Ureter (tissue), 1 donor: ENCODE measurements around the gene HNF1A. TPM values are rescaled to one million over a fixed set of nuclear protein-coding genes. Genes with fewer than 3 reads are reported as not detected.
"Not testable (repeated sequence)": the region's sequence is repeated elsewhere in the genome, so short reads cannot be mapped to it uniquely, and the experiment has no call there.

Experiments
- DNase-seq: peaks from one replicate; pipeline ENCODE4 v3.0.0-alpha.2; 2020; ENCODE audit warnings: low spot score
- total RNA-seq: library from RNA; stranded (reverse); gene quantifications from one replicate; pipeline ENCODE4 v1.2.4, GENCODE V29; 2023
- donor health status: DM: yes; HTN: yes; CAD: no.

HNF1A gene
- total RNA-seq, 1 donor from 2014 or later = not detected

GRCh38 chr12:121011820-121012219, 33.5 kb downstream of the HNF1A start:
- no peak for DNase-seq

GRCh38 chr12:121013715-121014114, 35.4 kb downstream of the HNF1A start:
- DNase-seq = no peak

DNA sequence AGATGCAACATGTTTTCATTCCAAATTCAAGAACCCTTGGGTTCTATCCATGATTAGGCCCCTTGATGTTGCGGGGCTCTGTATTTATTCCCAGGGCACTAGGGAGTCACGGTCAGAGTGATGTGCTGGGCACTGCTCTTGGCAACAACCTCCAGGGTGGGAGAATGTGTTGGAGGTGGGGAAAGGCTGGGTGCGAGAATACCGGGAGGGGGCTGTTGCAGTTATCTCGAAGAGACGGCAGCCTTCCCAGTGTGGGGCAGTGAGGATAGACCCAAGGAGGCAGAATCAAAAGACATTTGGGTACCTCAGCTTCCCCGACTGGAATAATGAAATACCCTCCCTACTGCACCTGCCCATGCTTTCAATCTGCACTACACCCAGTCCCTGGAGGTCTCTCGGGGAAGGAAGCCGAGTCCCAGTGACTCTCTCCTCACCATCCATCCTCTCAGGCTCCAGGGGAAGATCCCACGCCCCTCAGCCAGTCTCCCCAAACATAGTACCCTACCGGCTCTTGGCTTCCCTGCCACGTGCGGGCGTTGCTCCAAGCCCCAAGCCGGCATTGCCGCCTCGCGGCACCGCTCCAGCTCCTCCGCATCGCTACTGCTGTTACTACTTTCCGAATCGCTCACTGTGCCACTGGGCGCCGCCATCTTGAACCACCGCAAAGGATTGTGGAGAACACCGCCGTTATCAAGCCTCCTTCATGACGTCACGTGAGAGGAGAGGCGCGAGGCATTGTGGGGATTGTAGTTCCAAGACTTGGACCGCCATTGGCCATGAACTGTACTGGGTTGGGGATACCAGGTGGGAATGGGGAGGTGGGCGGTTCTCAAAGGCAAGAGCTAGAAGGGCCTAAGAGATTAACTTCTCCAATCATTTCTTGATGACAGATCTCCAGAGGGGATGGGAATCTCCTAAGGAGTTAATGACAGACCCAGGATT, 37.8 kb downstream of the HNF1A start, which contains the start of gene C12orf43:
TSS of gene C12orf43 (minus strand) at position 663 of the 942 bp plus-strand sequence. CDS start at position 650, 13 bp downstream.
- DNase-seq = peak; percentile 94

- DNase-seq = no peak
Observed at GRCh38 chr12:121017966-121018491, 39.7 kb downstream of the HNF1A start.

DNA sequence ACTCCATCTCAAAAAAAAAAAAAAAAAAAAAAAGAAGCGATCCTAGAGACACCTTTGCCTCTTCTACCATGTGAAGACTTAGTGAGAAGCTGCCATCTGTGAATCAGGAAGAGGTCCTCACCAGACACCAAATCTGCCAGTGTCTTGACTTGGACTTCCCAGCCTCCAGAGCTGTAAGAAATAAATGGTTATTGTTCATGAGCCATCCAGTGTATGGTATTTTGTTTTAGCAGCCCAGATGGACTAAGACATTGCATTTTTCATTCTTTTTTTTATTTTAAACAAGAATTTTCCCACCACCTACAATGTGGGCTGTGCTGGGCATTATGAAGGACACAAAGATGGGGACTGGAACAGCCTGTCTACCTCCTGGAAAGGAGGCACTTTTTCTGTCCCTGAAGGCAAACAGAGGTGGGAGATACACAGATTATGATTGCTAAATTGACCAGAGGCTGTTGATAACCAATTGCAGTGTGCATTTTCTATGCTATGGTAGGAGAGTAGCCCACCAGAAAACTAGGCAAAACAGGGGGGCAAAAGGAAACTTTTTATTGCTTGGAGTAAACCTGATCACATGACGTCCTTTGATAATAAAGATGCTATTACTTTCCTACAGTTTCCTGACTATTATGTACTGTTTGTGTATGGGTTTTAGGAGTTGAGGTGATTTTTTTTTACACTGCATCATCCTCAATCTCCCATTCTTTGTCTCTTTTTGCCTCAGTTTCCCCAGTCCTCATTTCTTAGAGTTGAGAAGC, 40.7 kb downstream of the HNF1A start:
- DNase-seq = no peak

DNA sequence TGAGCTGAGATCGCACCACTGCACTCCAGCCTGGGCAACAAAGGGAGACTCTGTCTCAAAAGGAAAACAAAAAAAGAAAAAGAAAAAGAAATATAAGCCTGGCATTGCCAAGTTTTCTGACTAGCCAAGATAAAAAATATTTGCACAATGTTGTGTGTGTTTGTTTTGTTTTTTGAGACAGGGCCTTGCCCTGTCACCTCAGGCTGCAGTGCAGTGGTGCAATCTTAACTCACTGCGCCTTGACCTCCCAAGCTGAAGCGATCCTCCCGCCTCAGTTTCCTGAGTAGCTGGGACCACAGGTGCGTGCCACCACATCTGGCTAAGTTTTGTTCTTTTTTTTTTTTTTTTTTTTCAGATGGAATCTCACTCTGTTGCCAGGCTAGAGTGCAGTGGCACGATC, 43.4 kb downstream of the HNF1A start:
- no peak for DNase-seq

- no peak for DNase-seq
Observed at GRCh38 chr12:121022713-121023112, 44.4 kb downstream of the HNF1A start.

DNA sequence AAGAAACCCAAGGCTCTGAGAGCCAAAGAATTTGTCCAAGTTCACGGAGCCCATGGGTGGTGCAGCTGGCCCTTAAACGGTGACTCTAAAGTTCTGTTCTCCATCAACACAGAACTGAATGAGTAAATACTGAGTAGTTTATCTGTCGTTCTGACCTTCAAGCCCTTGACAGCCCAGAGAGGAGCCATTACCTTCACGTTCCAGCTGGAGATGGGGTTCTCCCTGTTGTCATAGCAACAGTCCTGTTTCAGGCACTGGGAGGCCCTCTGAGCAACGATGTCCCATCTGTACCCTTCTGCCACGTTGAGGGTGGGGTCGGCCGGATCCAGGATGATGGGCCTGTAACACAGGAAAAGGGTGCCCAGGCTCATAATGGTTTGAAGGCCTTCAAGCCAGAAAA, 45.5 kb downstream of the HNF1A start:
- DNase-seq = no peak

- no peak for DNase-seq
Observed at GRCh38 chr12:121025442-121026226, 47.3 kb downstream of the HNF1A start.

- DNase-seq = no peak
Observed at GRCh38 chr12:121026274-121027045, 48.1 kb downstream of the HNF1A start.

DNA sequence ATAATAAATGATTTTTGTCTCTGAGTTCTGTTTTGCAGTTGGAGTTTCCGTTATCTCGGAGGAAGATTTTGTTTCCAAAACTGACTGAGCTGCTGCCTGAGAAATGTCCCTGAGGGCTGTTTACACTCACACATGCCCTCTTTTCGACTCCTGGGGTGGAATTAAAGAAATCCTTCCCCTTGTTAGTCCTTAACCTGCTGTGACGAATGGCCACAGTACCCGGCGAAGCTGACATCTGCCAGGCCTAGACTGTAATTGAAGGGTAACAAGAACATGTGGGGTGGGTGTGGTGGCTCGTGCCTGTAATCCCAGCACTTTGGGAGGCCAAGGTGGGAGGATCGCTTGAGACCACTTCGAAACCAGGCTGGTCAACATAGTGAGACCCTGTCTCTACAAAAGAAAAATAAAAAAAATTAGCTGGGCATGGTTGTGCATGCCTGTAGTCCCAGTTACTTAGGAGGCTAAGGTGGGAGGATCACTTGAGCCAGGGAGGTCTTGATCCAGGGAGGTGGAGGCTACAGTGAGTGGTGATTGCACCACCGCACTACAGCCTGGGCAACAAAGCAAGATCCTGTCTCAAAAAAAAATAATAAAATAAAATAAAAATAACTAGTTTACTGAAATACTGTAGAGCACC, 52.4 kb downstream of the HNF1A start:
- no peak for DNase-seq

GRCh38 chr12:121033625-121034349, 55.4 kb downstream of the HNF1A start:
- DNase-seq = no peak

DNA sequence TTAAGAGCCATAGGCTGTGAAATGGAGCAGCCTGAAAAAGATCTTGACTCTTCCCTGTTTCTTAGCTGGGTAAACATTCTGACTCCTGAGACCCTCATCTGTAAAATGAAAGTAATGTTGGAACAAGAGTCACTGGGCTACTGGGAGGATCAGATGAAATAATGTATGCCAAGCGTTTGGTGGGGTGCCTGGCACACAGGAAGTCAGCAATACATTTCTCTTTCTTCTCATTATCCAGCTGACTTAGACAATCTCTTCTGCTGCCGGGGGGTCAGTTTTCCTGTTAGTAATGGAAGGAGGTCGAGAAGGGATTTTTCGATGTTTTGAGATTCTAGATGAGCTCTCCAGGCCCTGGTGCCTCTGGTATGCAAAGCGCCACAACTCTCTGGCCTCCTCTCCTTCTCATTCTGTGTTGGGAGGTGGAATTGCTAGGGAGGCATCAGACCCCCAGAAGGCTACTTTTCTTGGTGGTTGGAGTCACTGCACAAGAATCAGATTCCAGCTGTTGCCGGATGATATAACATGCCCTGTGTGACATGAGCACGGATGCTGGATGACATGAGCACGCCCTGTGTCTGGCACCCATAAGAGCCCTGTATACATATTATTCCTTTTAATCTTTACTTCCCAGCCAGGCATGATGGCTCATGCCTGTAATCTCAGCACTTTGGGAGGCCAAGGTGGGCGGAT, 56.4 kb downstream of the HNF1A start:
- DNase-seq = no peak

DNA sequence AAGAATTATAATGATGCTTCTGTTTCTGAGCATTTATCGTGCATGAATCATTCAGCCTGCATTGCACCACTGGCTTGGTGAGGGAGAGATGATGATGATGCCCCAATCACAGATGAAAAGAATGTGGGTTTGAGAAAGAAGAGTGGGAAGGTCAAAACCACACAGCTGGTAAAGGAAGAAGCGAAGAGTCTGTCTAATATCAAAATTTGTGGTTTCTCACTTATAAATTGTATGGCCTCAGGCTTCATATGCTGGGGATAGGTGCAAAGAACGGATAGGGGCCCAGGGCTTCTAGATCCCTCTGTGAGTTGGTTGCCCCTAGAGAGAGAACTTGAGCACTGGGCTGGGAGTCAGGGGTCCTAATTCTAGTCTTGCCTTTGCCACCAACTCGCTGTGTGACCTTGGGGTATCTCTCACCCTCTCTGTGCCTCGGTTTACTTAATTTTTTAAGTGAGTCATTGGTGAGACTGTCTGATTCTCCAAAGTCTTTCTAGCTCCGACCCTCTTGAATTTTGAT, 58.5 kb downstream of the HNF1A start:
- no peak for DNase-seq

DNA sequence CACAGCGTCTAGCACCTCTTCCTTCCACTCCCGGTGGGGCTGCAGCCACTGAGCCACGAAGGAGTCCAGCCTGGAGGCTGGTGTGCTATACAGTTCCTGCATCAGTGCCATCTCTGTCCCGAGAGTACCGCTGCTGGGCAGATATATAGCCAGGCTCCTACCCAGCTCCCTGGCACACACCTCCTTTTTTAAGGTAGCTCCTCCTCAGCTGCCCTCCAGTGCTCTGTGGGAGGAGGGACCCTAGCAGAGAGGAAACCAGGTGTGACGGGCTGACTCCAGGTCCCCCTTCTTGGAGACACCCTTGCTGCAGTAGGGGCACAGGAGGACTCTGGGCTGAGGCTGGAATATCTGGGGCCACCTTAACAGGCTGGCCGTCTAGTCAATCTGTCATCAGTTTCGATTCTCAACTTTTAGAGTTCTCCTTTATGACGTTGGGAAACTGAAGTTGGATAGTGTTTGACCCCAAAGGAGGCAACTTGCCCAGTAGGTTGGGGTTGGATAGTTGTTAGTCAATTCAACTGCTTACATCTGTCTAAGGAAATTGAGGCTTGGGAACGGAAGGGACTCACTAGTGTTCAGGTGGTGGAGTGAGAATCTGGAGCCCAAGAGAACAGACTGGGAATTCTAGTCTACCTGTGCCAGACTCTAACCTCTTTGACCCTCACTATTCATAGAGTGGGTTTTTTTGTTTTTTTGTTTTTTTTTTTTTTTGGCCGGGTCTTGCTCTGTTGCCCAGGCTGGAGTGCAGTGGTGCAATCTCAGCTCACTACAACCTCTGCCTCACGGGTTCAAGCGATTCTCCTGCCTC, 60.7 kb downstream of the HNF1A start, which contains the start of gene OASL:
TSS of gene OASL (minus strand) at position 386 of the 808 bp plus-strand sequence. CDS start at position 111, 275 bp downstream.
- no peak for DNase-seq

DNA sequence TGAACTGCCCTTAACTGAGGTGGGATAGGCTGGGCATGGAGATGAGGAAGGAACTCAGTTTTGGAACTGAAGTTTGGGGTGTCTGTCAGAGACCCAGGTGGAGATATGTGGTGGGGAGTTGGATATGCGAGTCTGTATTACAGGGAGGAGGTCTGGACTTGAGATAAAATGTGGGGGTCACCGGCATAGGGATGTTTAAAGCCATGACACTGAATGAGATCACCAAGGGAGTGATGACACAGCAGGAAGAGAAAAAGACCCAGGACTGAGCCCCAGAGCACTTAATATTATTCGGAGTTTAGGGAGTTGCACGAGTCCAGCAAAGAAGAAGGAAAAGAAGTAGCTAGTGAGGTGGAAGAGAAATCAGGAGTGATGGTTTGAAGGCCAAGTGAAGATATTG, 64.7 kb downstream of the HNF1A start:
- no peak for DNase-seq

GRCh38 chr12:121047400-121047799, 69.1 kb downstream of the HNF1A start:
- not testable (repeated sequence) for DNase-seq

GRCh38 chr12:121048442-121048841, 70.1 kb downstream of the HNF1A start:
- DNase-seq = no peak
